Nephron (organoid): ENCODE measurements around the gene UBQLNL.

Source experiments
- H3K27ac Mint-ChIP-seq, 3 experiments: 2 replicates each; pipeline ENCODE4 v1.8.0; 2020; ENCODE audit warnings: mixed read lengths in 3 of 3, mild to moderate bottlenecking in 2 of 3, moderate library complexity in 1 of 3
- H3K27me3 Mint-ChIP-seq: 2 replicates; pipeline ENCODE4 v1.8.0; 2021; ENCODE audit warnings: low read depth, mild to moderate bottlenecking, moderate library complexity, mixed read lengths
- H3K36me3 Mint-ChIP-seq: 2 replicates; pipeline ENCODE4 v1.8.0; 2020; ENCODE audit warnings: low read depth, mixed read lengths
- H3K4me1 Mint-ChIP-seq: 2 replicates; pipeline ENCODE4 v1.8.0; 2020; ENCODE audit warnings: mixed read lengths
- H3K4me3 Mint-ChIP-seq, 3 experiments: 2 replicates each; pipeline ENCODE4 v1.8.0; 2020; ENCODE audit warnings: mild to moderate bottlenecking in 3 of 3, mixed read lengths in 3 of 3, moderate library complexity in 2 of 3
- H3K9me3 Mint-ChIP-seq: 2 replicates; pipeline ENCODE4 v1.8.0; 2020; ENCODE audit warnings: mixed read lengths
- TF ChIP-seq, protein P1 (sequence below), 3 experiments: fragments of 200-600 bp; sonication (generic); IDR thresholded peaks; one replicate each; pipeline ENCODE4 v1.5.0; 2021; ENCODE audit warnings: antibody characterized with exemption in 3 of 3; ENCODE audit not compliant: unreplicated experiment in 3 of 3

The UBQLNL gene

DNA sequence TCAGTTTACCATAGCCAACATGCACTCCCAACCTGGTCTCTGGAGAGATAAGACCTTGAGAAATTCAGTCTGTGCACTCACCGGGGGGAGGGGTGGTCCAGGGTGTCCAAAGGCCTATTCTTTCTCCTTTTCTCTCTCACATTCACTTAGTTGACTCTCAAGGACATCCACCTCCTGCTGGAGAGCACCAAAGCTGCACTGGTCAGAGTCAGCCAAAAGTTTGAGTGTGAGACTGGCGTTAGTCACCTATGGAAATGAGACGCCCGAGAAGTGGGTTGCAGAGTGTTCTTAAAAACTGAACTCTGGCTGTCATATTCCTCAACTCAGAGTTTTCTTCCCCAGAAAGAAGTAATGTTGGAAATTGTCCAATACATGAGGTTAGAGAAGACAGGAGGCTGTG lies 5.0 kb upstream of the UBQLNL start:
- TF ChIP-seq, protein P1, sequence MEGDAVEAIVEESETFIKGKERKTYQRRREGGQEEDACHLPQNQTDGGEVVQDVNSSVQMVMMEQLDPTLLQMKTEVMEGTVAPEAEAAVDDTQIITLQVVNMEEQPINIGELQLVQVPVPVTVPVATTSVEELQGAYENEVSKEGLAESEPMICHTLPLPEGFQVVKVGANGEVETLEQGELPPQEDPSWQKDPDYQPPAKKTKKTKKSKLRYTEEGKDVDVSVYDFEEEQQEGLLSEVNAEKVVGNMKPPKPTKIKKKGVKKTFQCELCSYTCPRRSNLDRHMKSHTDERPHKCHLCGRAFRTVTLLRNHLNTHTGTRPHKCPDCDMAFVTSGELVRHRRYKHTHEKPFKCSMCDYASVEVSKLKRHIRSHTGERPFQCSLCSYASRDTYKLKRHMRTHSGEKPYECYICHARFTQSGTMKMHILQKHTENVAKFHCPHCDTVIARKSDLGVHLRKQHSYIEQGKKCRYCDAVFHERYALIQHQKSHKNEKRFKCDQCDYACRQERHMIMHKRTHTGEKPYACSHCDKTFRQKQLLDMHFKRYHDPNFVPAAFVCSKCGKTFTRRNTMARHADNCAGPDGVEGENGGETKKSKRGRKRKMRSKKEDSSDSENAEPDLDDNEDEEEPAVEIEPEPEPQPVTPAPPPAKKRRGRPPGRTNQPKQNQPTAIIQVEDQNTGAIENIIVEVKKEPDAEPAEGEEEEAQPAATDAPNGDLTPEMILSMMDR (IDR thresholded peaks at IDR 0.05; ENCODE audit: unreplicated experiment in 3 of 3): no peak
- Mint-ChIP-seq H3K4me1 (peaks cover 6% of the 10 kb centered on the region), H3K4me3 (no peak overlapping the region), H3K9me3 (no peaks in the 10 kb centered on the region), H3K27me3 (peaks cover 12% of the 10 kb centered on the region), H3K27ac (no peak overlapping the region), H3K36me3 (no peaks in the 10 kb centered on the region)

DNA sequence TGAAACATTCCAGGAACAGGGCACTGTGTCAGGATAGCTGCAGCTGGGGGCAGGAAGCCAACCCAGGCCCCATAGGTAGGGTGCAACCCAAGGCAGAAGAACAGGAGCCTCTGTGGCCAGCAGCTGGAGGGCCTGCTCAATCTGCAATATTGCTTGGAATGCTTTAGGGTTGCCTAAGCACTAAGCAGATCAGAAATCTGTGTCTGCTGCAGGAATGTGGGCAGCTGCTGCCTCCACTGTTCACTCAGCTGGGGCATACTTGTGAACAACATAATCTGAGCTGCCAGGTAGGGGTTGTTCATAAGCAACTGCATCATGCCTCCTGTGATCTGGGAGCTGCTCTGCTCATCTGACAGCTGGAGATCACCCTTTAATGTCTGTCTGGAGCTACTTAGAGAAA lies 1.7 kb downstream of the UBQLNL start:
- TF ChIP-seq, protein P1 (IDR thresholded peaks at IDR 0.05; ENCODE audit: unreplicated experiment in 3 of 3): no peak
- peaks cover 5% of the 10 kb centered on the region for H3K27me3 Mint-ChIP-seq
- no peaks in the 10 kb centered on the region for H3K36me3 Mint-ChIP-seq
- H3K9me3 Mint-ChIP-seq: no peaks in the 10 kb centered on the region
- no peak overlapping the region for H3K27ac Mint-ChIP-seq
- H3K4me1 Mint-ChIP-seq: no peaks in the 10 kb centered on the region
- H3K4me3 Mint-ChIP-seq: no peak overlapping the region

DNA sequence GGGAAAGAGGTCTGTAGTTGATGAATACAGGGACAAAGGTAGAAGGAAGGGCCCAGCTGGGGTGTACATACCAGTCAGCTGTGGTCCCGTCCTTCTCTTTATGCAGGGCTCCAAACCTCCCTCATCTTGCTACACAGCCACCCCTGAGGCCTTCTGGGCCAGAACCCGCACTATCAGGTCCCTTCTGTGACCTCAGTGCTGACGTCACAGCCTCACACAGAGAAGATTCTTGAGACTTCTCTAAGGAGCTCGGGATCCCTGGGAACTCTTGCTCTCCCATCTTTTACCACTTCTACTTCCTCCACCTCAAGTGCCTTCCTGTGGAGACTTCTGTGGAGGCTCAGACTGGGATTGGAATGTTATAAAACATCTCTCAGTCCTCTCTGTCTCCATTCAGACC lies 6.7 kb downstream of the UBQLNL start, which contains the start of gene UBQLN3:
TSS of gene UBQLN3 (minus strand) at position 155 of the 400 bp plus-strand sequence. CDS start 399 bp downstream, outside the sequence.
- no peaks in the 10 kb centered on the region for H3K27me3 Mint-ChIP-seq
- H3K9me3 Mint-ChIP-seq: no peaks in the 10 kb centered on the region
- H3K4me1 Mint-ChIP-seq: peaks cover 7% of the 10 kb centered on the region
- H3K27ac Mint-ChIP-seq: no peak within 1 kb of the TSS
- H3K36me3 Mint-ChIP-seq: no peaks in the 10 kb centered on the region
- TF ChIP-seq, protein P1 (IDR thresholded peaks at IDR 0.05; ENCODE audit: unreplicated experiment in 3 of 3): no peak
- H3K4me3 Mint-ChIP-seq: no peak within 1 kb of the TSS

DNA sequence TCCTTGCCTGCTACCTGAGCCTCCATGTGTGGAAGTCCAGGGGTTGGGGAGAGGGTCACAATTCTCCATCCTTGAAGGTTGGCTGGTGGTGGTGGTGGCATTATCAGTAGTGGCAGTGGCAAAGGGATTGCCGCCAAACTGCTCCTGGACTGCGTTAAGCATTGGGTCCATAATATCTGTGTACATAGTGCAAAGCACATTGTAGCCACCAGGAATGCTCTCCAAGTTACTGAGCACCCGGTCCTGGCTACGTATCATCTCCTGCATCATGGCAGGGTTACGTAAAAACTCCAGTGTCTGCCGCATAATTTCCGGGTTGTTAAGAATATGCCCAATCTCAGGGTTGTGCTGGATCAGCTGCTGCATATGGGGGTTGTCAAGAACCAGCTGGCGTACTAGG lies 7.9 kb downstream of the UBQLNL start:
- TF ChIP-seq, protein P1 (IDR thresholded peaks at IDR 0.05; ENCODE audit: unreplicated experiment in 3 of 3): no peak
- H3K27me3 Mint-ChIP-seq: no peaks in the 10 kb centered on the region
- H3K9me3 Mint-ChIP-seq: no peaks in the 10 kb centered on the region
- no peak overlapping the region for H3K27ac Mint-ChIP-seq
- H3K4me1 Mint-ChIP-seq: peaks cover 7% of the 10 kb centered on the region
- no peaks in the 10 kb centered on the region for H3K36me3 Mint-ChIP-seq
- H3K4me3 Mint-ChIP-seq: no peak overlapping the region

DNA sequence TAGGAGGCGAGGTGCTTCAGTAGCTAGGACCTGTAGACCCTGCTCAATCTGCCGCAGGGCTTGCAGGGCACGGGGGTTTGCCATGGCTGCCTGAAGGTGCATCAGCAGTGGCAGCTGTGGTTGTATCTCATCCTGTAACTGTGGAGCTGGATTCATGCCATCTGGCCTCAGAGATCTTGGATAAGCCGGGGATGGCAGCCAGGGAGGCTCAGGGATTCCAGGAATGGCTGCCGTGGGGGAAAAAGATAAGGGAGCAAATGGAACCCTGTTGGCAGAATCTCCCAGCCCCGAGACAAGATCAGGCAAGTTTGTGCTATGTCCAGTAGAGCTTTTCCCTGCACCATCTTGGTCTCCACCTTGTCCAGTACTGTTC lies 8.6 kb downstream of the UBQLNL start:
- peaks cover 7% of the 10 kb centered on the region for H3K4me1 Mint-ChIP-seq
- H3K27me3 Mint-ChIP-seq: no peaks in the 10 kb centered on the region
- TF ChIP-seq, protein P1 (IDR thresholded peaks at IDR 0.05; ENCODE audit: unreplicated experiment in 3 of 3): no peak
- H3K27ac Mint-ChIP-seq: no peak overlapping the region
- H3K36me3 Mint-ChIP-seq: no peaks in the 10 kb centered on the region
- no peak overlapping the region for H3K4me3 Mint-ChIP-seq
- no peaks in the 10 kb centered on the region for H3K9me3 Mint-ChIP-seq

DNA sequence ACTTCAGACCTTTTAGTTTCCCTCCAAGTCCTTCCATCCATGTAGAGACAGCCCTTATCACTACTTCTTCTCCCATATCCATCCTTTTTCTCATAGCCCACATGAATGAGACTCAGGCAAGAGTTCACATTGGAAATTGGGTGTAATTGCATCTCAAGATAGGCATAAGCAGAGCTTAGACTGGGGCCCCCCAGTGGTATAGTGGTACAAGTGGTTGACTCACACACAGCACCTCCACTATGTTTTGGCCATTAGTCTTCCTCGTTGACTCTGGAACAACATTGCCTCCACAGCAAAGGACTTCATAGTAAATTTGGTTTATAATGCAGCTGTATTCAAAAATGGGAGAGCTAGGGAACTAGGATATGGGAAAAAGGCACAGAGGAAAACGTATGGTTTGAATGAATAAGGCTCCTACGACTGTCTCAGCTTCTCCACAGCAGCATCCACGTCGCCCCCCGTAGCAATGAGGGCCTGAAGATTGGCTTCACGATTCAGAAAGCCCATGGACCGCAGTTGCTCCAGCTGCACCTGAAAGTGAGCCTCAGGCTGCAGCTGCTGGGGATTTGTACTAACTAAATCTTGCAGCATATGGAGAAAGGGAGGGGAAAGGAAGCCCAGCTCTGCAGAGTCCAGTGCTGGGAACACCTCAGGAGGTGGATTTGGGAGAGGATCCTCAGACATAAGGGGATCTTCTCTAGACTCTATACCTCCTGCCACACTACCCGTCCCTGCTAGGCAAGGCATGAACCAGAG lies 9.1 kb downstream of the UBQLNL start:
- TF ChIP-seq, protein P1 (IDR thresholded peaks at IDR 0.05; ENCODE audit: unreplicated experiment in 3 of 3): no peak
- Mint-ChIP-seq H3K9me3 (no peaks in the 10 kb centered on the region), H3K27ac (no peak overlapping the region), H3K4me3 (no peak overlapping the region), H3K4me1 (peaks cover 7% of the 10 kb centered on the region), H3K27me3 (no peaks in the 10 kb centered on the region), H3K36me3 (no peaks in the 10 kb centered on the region)
